ENCODE results near the gene CAMKV.

CAMKV gene

DNA sequence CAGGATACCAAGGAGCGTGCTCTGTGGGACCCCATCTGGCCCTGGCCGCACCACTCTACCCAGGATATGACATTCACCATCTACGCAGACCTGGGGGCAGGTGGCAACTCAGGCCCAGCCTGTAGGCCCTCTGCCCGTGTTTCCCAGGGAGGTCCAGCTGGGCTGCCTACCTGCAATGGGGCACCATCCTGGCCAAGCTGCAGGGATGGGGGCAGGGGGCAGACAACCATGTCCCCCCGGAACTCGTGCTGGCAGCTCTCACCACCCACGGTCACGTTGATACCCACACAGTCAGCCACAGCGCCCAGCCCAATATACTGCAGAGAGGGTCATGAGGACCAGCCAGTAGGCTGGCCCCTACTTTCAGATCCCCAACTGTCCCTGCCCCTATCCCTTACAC lies 26.1 kb upstream of the CAMKV start:
- DNase-seq = no peak

DNA sequence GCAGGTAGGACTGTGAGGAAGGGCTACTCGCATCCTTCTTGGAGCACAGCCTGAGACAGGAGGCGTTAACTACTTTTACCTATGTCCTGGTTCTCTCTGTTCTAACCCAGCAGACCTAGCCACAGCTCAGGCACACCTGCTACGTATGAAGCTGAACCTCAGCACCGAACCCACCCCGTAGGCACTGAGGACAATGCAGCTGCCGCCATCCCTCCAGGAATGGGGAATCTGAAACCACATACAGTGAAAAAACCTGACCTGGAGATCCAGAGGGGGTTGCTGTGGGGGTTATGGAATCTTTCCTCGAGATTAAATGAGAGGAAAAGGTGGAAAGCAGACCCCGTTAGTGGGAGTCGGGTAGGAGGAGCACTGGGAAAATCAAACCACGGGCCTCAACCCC lies 19.6 kb upstream of the CAMKV start:
- no peak for DNase-seq

GRCh38 chr3:49886922-49887265 lies 17.2 kb upstream of the CAMKV start:
- DNase-seq = no peak

- DNase-seq = no peak
Observed at GRCh38 chr3:49883998-49884397, 14.3 kb upstream of the CAMKV start.

GRCh38 chr3:49882166-49882565 lies 12.5 kb upstream of the CAMKV start:
- DNase-seq = peak; percentile 63

- DNase-seq = no peak
Observed at GRCh38 chr3:49880581-49881315, 11.0 kb upstream of the CAMKV start.

GRCh38 chr3:49879721-49880120 lies 10.0 kb upstream of the CAMKV start:
- DNase-seq = no peak

DNA sequence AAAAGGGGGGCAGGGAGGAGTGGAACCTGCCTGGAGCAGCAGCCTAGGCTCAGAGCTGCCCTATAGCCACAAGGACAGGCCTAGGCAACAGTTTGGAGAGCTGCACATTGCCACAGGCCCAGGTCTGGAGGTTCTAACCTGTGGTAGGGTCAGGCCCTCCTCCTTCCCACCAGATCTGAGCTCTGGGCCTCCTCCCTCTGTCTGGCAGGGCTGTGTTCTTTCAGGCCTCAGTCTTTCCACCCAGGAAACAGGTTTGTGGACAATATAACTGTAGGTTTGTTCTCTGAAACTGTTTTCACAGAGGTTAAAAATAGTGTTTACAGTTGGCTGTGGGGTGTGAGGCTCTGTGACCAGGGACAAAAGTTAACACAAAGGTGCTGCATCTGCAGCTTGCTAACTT lies 9.0 kb upstream of the CAMKV start:
- no peak for DNase-seq

GRCh38 chr3:49877716-49878115 lies 8.0 kb upstream of the CAMKV start:
- DNase-seq = no peak

DNA sequence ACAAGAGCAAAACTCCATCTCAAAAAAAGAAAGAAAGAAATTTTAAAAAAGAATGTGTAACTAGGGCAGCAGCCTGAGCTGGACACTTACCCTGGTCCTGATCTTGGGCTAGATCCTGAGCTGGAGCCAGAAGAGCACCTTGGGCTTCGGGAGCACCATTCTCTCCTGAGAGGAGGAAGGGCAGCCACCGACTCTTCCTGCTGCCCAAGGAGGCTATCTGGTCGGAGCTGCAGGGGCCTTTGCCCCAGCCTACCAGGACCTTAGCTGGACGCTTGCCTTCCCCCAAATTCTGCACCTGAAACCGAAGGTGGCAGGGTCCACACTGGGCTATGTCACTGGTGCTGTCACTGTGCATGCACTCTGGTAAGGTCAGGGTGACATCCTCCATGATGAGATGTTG lies 6.9 kb upstream of the CAMKV start:
- no peak for DNase-seq

- no peak for DNase-seq
Observed at GRCh38 chr3:49873623-49874022, 3.9 kb upstream of the CAMKV start.

- DNase-seq = no peak
Observed at GRCh38 chr3:49872801-49873281, 3.1 kb upstream of the CAMKV start.

GRCh38 chr3:49871531-49872153 lies 1.9 kb upstream of the CAMKV start:
- no peak for DNase-seq

DNA sequence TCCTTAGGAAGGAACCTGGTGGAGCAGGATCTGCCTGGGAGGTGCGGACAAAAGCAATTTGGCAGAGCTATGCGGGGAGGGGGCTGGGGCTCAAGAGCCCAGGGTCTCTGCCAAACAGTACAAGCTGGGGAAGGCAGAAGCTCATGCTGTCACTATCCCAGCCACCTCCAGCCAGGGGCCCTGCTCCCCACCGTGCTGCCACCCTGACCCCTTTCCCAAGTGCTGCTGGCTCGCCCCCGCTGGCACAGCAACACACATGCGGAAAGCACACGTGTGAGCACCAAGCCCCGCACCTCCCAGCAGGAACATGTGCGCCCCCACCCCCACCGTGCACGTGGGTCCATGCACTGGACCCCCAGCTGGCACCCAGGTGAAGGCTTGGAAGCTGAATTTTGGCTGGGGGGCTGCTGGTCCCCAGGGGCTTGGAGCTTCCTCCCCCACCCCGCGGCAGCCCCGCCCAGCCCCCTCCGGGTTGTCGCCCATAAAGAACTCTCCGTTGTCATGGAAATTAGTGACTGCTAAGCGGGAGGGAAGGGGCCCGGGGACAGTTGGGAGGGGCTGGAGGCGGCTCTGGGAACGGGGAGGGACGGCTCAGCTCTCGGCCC lies 742 bp downstream of the CAMKV start:
- no peak for DNase-seq

GRCh38 chr3:49867871-49868321 lies 1.8 kb downstream of the CAMKV start:
- no peak for DNase-seq

GRCh38 chr3:49867400-49867799 lies 2.3 kb downstream of the CAMKV start:
- no peak for DNase-seq

- no peak for DNase-seq
Observed at GRCh38 chr3:49865198-49865784, 4.4 kb downstream of the CAMKV start.

DNA sequence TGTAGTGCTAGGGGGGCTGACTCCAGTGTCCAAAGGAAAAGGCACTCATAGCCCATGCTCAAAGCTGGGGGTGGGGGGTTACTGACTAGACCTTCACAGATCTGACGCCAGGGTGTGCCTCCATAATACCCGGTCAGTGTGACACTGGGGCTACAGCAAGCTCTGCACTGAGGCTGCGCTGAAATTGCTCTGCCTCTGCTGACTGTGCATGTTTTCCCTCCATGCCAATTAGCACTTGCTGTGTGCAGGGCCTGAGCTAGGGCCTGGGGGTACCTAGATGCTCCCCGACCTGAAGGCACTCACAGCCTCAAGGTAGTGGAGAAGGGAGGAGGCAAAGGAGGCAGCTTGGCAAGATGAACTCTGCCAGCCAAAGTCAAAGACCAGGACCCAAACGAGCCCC lies 5.2 kb downstream of the CAMKV start:
- DNase-seq = no peak

DNA sequence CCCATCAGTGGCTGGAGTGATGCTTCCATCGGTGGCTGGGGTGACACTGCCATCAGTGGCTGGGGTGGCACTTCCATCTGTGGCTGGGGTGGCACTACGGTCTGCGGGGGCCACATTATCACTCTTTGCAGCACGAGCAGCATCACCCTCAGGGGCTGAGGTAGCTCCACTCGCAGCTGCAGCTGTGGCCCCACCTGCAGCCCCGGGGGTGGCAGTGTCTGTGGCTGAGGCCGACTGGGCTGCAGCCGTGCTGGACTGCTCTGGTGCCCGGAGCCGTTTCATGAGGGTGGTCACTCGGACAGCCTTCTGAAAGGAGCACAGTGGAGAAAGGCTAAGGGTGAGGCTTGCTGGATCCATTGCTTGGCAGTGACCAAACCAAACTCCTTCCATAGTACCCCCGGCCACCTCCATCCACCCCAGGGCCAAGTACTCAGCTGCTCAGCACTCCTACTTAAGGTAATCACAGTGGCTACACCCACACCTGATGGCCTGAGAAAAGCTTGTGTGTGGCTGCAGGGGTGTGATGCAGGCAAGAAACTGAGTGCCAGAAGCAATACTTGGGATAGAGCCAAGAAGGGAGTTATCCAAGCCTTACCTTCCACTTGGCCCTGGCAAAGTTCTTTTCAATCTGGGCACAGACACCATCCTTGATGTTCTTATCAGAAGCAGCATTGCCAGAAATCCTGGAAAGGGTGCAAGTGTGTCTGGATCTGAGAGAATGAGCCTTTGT lies 10.0 kb downstream of the CAMKV start:
- no peak for DNase-seq

DNA sequence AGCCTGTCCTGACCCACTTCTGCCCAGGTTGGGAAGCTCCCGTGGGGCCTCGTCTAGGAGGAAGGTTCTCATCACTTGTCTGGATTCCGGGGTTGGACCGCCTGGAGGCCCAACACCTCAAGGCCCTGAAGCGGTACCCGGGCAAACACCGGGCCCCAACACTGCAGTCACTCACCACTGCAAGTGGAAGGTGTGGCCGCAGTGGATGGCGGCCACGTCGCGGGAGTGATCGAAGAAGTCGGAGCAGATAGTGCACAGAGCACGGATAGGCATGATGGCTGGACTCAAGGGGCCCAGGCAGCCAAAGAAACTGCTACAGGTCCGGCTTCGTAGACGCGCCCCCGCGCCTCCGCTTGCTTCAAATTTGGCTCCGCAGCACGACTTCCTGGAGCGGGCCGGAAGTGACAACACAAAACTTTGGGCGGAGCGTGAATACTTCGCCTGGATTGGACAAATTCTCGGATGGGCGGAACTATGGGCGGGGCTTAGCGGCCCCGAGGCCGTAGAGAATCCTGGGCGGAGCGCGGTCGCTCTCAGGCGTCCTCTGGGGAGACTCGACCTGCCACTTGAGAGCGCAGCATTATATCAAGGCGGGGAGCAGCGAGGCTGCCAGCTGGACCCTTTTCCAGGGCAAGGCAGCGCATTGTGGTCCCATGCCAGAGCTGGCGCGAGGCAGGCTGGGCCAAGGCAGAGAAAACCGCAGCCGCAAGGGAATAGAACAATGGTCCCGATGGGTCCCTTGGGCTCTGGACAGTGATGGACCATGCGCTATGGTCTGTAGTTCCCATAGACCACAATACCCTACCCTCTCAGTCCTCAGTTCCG lies 13.3 kb downstream of the CAMKV start, which contains the start of gene TRAIP:
Gene TRAIP, minus strand, starts transcription at position 384 of the 825 bp plus-strand sequence. Its CDS starts 111 bp downstream, at position 273.
- DNase-seq = peak; percentile 94

DNA sequence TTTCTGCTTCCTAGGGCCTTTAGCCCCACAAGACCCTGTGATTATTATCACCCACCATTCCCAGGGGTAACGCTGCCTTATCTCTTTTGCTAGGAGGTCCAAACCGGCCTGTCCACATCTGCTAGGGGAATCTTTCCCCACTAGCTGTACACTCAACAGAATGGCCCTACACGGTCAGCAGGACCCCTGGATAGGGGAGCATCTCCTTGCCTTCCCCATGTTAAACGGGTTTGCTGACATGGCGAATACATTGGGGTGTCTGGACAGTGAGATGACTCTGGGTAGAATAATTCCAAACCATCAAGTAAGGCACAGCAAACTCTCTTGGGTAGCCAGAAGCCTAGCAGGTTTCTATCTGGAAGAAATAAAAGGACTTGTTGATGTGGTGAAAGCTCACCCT lies 14.0 kb downstream of the CAMKV start:
- no peak for DNase-seq

DNA sequence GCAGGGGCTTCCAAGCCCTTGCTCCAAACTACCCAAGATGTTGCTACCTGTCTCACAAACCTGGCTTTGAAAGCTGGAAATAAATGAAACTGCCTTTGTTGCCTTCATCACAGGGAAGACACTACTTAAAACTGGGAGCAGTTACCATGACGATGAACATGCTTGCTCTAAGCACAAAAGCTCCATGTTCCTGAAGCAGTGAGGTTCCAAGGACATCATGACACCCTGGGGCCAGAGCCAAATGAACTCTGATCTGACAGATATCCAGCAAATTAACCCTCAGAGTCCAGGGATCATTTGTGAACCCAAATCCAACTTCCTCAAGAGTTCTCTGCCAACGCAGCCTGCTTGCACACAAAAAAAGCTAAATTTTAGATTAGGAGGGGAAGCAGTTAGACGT lies 24.0 kb downstream of the CAMKV start:
- no peak for DNase-seq

Data from right forelimb (tissue), 1 donor.